Astrocyte (in vitro differentiated cells and primary cell): ENCODE measurements around the gene ROR1.

Source experiments
- CTCF ChIP-seq: IDR thresholded peaks from 2 replicates; pipeline ENCODE4 v1.5.1; 2011; ENCODE audit warnings: low read depth, mild to moderate bottlenecking, inconsistent platforms, low read length, moderate library complexity; ENCODE audit not compliant: insufficient read depth
- EZH2 ChIP-seq: IDR thresholded peaks from 2 replicates; pipeline ENCODE4 v1.6.1; 2012; ENCODE audit warnings: mild to moderate bottlenecking, low read length, inconsistent platforms; ENCODE audit not compliant: insufficient read depth

- no peak for TF ChIP-seq CTCF
- no peak for TF ChIP-seq EZH2
These were observed 14.1 kb downstream of the ROR1 start for GRCh38 chr1:63787875-63788274.
